Measurements from ENCODE around the gene NTSR1. TPM values are rescaled to one million over a fixed set of nuclear protein-coding genes. Genes with fewer than 3 reads are reported as not detected.

NTSR1 gene
- total RNA-seq, 6 experiments from 2014 or later, result 0.04 to 0.74 (median 0.09) TPM; not detected in 2

GRCh38 chr20:62676976-62677375 lies 31.7 kb upstream of the NTSR1 start:
- DNase-seq, result peak in 1 of 3 donors; percentile 75
- peaks cover 0 to 5% (median 0%) of the 10 kb centered on the region in 4 donors for H3K4me1 ChIP-seq
- no peaks in the 10 kb centered on the region for H3K36me3 ChIP-seq
- TF ChIP-seq POLR2A (IDR thresholded peaks at IDR 0.05), result no peak
- no peak for TF ChIP-seq CTCF (IDR thresholded peaks at IDR 0.05)
- peak in 3 of 4 donors; percentile 25 to 73 (median 41) for ATAC-seq
- no peaks in the 10 kb centered on the region for H3K9me3 ChIP-seq
- no peak overlapping the region for H3K27ac ChIP-seq
- 30% methylated on average over 9 of the region's 9 CpGs for WGBS (ENCODE audit: insufficient coverage, low coverage, low lambda C conversion rate, missing lambda C conversion rate)
- intact Hi-C loops (cut with DNase I), result no loop called here
- no peak overlapping the region for H3K4me3 ChIP-seq
- no peaks in the 10 kb centered on the region for H3K27me3 ChIP-seq

- WGBS (ENCODE audit: insufficient coverage, low coverage, low lambda C conversion rate, missing lambda C conversion rate), result 75% methylated on average over 4 of the region's 10 CpGs
- no peak overlapping the region for H3K27ac ChIP-seq
- intact Hi-C loops (cut with DNase I), result no loop called here
- TF ChIP-seq CTCF (IDR thresholded peaks at IDR 0.05) (no peak), POLR2A (IDR thresholded peaks at IDR 0.05) (no peak)
- peaks cover 0 to 5% (median 0%) of the 10 kb centered on the region in 4 donors for H3K4me1 ChIP-seq
- ATAC-seq (no peak), DNase-seq (no peak)
- no peaks in the 10 kb centered on the region for H3K9me3 ChIP-seq
- no peak overlapping the region for H3K4me3 ChIP-seq
- H3K27me3 ChIP-seq, result no peaks in the 10 kb centered on the region
- no peaks in the 10 kb centered on the region for H3K36me3 ChIP-seq
These were observed 31.0 kb upstream of the NTSR1 start for GRCh38 chr20:62677678-62678077.

- Histone ChIP-seq H3K4me1 (peaks cover 0 to 5% (median 0%) of the 10 kb centered on the region in 4 donors), H3K9me3 (no peaks in the 10 kb centered on the region), H3K4me3 (no peak overlapping the region), H3K27ac (no peak overlapping the region), H3K36me3 (no peaks in the 10 kb centered on the region), H3K27me3 (no peaks in the 10 kb centered on the region)
- no peak for DNase-seq
- peak in 3 of 4 donors; percentile 23 to 59 (median 55) for ATAC-seq
- WGBS (ENCODE audit: insufficient coverage, low coverage, low lambda C conversion rate, missing lambda C conversion rate), result 4% methylated on average over 9 of the region's 9 CpGs
- TF ChIP-seq CTCF (IDR thresholded peaks at IDR 0.05) (no peak), POLR2A (IDR thresholded peaks at IDR 0.05) (no peak)
- intact Hi-C loops (cut with DNase I), result no loop called here
These were observed 30.1 kb upstream of the NTSR1 start for GRCh38 chr20:62678553-62678952.

- Histone ChIP-seq H3K27ac (no peak overlapping the region), H3K4me3 (no peak overlapping the region), H3K9me3 (no peaks in the 10 kb centered on the region), H3K27me3 (no peaks in the 10 kb centered on the region), H3K36me3 (no peaks in the 10 kb centered on the region), H3K4me1 (peaks cover 0 to 5% (median 0%) of the 10 kb centered on the region in 4 donors)
- TF ChIP-seq CTCF (IDR thresholded peaks at IDR 0.05), result no peak
- TF ChIP-seq POLR2A (IDR thresholded peaks at IDR 0.05), result no peak
- intact Hi-C loops (cut with DNase I), result no loop called here
- WGBS (ENCODE audit: insufficient coverage, low coverage, low lambda C conversion rate, missing lambda C conversion rate), result 90% methylated on average over 10 of the region's 11 CpGs
- no peak for ATAC-seq
- DNase-seq, result no peak
These were observed 28.6 kb upstream of the NTSR1 start for GRCh38 chr20:62679978-62680589.

Data from right lobe of liver (tissue), 6 donors.